Thyroid gland (tissue), 4 donors: ENCODE measurements around the gene ODAD3.

Experiments
- POLR2A ChIP-seq, 2 donors: fragments of 450-650 bp; IDR thresholded peaks; one replicate each; pipeline ENCODE4 v1.6.1; 2017; ENCODE audit warnings: antibody characterized with exemption in 2 of 2, mild to moderate bottlenecking in 2 of 2, moderate library complexity in 1 of 2
- TF ChIP-seq, protein P1 (sequence below), 6 experiments: fragments of 200-600 bp in 3 of 6; fragments of 450-650 bp in 3 of 6; sonication (generic) in 3 of 6; IDR thresholded peaks; one replicate each; pipeline ENCODE4 v1.5.1; 2016 to 2019; ENCODE audit warnings: antibody characterized with exemption in 6 of 6, mild to moderate bottlenecking in 2 of 6, inconsistent platforms in 1 of 6, moderate library complexity in 1 of 6

DNA sequence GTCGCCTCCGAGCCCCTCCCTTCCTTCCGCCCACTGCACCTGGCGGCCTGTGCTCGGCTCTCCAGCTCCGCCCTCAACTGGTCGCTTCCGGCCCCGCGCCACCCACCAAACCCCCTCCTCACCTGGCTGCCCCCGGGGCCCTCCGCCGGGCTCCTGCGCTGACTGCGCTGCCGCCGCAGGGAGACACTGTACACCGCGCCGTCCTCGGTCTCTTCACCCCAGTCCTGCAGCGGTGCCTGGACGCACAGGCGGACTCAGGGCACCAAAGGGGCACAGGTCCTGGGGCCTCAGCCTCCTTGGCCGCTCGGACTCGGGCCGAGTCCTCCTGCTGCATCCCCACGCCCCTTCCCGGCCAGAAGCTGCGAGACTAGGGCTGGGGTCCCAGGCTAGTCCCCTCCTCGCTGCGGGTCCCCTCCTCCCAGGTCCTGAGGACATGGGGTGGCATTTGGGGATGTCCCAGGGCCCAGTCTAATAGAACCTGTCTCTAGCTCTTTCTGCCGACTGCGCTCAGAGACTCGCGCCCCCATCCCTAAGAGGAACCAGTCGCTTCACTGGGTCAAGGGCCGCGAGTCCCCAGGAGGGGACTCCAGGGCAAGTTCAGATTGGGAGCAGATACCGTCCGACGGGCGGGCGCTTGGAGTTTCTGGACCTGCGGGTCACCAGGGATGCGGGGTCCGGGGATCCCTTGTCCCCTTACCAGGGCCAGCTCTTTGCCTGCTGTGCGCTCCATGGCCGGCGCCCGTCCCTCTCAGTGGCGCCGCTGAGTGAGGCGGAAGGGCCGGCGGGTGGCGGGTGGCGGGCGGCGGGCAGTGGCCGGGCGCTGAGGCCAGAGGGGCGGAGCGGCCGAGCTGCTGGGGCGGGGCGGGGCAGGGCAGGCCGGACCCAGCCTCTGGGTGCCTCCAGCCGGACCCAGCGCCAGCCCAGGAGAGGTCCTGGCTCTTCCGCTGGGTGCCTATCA lies 16.1 kb downstream of the ODAD3 start, which contains the start of gene RGL3:
- peak in 1 of 2 donors; percentile 63 for TF ChIP-seq POLR2A (IDR thresholded peaks at IDR 0.05)
- TF ChIP-seq, protein P1, sequence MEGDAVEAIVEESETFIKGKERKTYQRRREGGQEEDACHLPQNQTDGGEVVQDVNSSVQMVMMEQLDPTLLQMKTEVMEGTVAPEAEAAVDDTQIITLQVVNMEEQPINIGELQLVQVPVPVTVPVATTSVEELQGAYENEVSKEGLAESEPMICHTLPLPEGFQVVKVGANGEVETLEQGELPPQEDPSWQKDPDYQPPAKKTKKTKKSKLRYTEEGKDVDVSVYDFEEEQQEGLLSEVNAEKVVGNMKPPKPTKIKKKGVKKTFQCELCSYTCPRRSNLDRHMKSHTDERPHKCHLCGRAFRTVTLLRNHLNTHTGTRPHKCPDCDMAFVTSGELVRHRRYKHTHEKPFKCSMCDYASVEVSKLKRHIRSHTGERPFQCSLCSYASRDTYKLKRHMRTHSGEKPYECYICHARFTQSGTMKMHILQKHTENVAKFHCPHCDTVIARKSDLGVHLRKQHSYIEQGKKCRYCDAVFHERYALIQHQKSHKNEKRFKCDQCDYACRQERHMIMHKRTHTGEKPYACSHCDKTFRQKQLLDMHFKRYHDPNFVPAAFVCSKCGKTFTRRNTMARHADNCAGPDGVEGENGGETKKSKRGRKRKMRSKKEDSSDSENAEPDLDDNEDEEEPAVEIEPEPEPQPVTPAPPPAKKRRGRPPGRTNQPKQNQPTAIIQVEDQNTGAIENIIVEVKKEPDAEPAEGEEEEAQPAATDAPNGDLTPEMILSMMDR (IDR thresholded peaks at IDR 0.05), result no peak
